NB4 (cell line): ENCODE data around the gene HNRNPA0.

Experiments used
- CTCF ChIP-seq: IDR thresholded peaks from one replicate; pipeline ENCODE4 v1.5.1; 2012; ENCODE audit warnings: low read depth, low read length
- POLR2A ChIP-seq: IDR thresholded peaks from 2 replicates; pipeline ENCODE4 v1.6.1; 2011; ENCODE audit warnings: mild to moderate bottlenecking; ENCODE audit not compliant: insufficient read length; ENCODE audit errors: extremely low read depth

- TF ChIP-seq CTCF: no peak
- TF ChIP-seq POLR2A: no peak
Measured at GRCh38 chr5:137715456-137715855, 38.7 kb downstream of the HNRNPA0 start.
